HG02885 (cell line): Measurements from ENCODE around the gene MAEA.

Source experiments
- ATAC-seq: cut with Tn5 transposase; IDR thresholded peaks from one replicate; pipeline ENCODE4 v1.9.1; 2021; ENCODE audit warnings: mild to moderate bottlenecking; ENCODE audit not compliant: unreplicated experiment, poor library complexity

The MAEA gene

GRCh38 chr4:1298461-1298860 is 8.8 kb downstream of the MAEA start:
- no peak for ATAC-seq

- ATAC-seq = no peak
Measured at GRCh38 chr4:1299301-1299860, 9.7 kb downstream of the MAEA start.

- ATAC-seq = no peak
Measured at GRCh38 chr4:1300466-1301455, 11.1 kb downstream of the MAEA start.

GRCh38 chr4:1302159-1302558 is 12.5 kb downstream of the MAEA start:
- no peak for ATAC-seq

- ATAC-seq = no peak
Measured at GRCh38 chr4:1305261-1305711, 15.6 kb downstream of the MAEA start.

- ATAC-seq = no peak
Measured at GRCh38 chr4:1305781-1306455, 16.2 kb downstream of the MAEA start.

- ATAC-seq = no peak
Measured at GRCh38 chr4:1307951-1308735, 18.5 kb downstream of the MAEA start.

GRCh38 chr4:1309261-1310010 is 19.7 kb downstream of the MAEA start:
- no peak for ATAC-seq

GRCh38 chr4:1310031-1310795 is 20.5 kb downstream of the MAEA start:
- ATAC-seq = no peak

- ATAC-seq = no peak
Measured at GRCh38 chr4:1310796-1311631, 21.3 kb downstream of the MAEA start.

GRCh38 chr4:1312821-1313640 is 23.3 kb downstream of the MAEA start:
- ATAC-seq = no peak

- no peak for ATAC-seq
Measured at GRCh38 chr4:1315306-1315705, 25.6 kb downstream of the MAEA start.

- ATAC-seq = no peak
Measured at GRCh38 chr4:1315836-1316536, 26.3 kb downstream of the MAEA start.

GRCh38 chr4:1316537-1317168 is 27.0 kb downstream of the MAEA start:
- ATAC-seq = no peak

- no peak for ATAC-seq
Measured at GRCh38 chr4:1317177-1318045, 27.7 kb downstream of the MAEA start.
